Heart right ventricle (tissue), 16 donors: ENCODE data around the gene GAA. TPM values are rescaled to one million over a fixed set of nuclear protein-coding genes. Genes with fewer than 3 reads are reported as not detected.

Experiments
- ATAC-seq, 8 donors: fragments of 200-7000 bp; cut with Tn5 transposase; one replicate each; pipeline ENCODE4 v1.9.1; 2020; ENCODE audit warnings: mild to moderate bottlenecking in 8 of 8, moderate library complexity in 8 of 8, moderate number of reproducible peaks in 1 of 8
- DNase-seq, 2 donors: peaks; one replicate each; pipeline ENCODE4 v3.0.0-alpha.2; 2020
- H3K27ac ChIP-seq, 10 donors: fragments of 200-600 bp; sonication (generic) in 2 of 10; one replicate each; pipeline versions ENCODE4 v1.5.0 to v1.8.0; 2020 to 2022; ENCODE audit warnings: mild to moderate bottlenecking in 3 of 10
- H3K27me3 ChIP-seq, 7 donors: fragments of 200-600 bp; one replicate each; pipeline ENCODE4 v1.8.0; 2021 to 2022; ENCODE audit warnings: mild to moderate bottlenecking in 2 of 7
- H3K36me3 ChIP-seq, 9 donors: fragments of 200-600 bp; sonication (generic) in 1 of 9; one replicate each; pipeline versions ENCODE4 v1.5.0 to v1.8.0; 2020 to 2022; ENCODE audit warnings: mild to moderate bottlenecking in 2 of 9
- H3K4me1 ChIP-seq, 9 donors: fragments of 200-600 bp; sonication (generic) in 1 of 9; one replicate each; pipeline versions ENCODE4 v1.5.0 to v1.8.0; 2020 to 2022; ENCODE audit warnings: mild to moderate bottlenecking in 4 of 9
- H3K4me3 ChIP-seq, 10 donors: fragments of 200-600 bp; sonication (generic) in 2 of 10; one replicate each; pipeline versions ENCODE4 v1.5.0 to v1.8.0; 2020 to 2022; ENCODE audit warnings: mild to moderate bottlenecking in 7 of 10, moderate library complexity in 2 of 10
- H3K9me3 ChIP-seq, 11 donors: fragments of 200-600 bp in 10 of 11; sonication (generic) in 2 of 11; one replicate each; pipeline versions ENCODE4 v1.5.0 to v1.8.0; 2013 to 2022; ENCODE audit warnings: mild to moderate bottlenecking in 2 of 11, control low read depth in 1 of 11, moderate library complexity in 1 of 11
- WGBS, 2 donors: extraction: QIAGEN DNeasy Blood & Tissue Kit; methylation state at CpG; one replicate each; pipeline ENCODE4 v1.1.7; 2013; ENCODE audit warnings: inconsistent platforms in 1 of 2; 5-methylcytosine and 5-hydroxymethylcytosine counted together
- intact Hi-C, 10 donors: fragments of 100-400 bp; cut with DNase I; formaldehyde crosslinking; loops; one replicate each; pipeline versions ENCODE4 v1.11.1 to v1.14.2; 2022
- polyA plus RNA-seq, 2 donors: library from polyadenylated mRNA; stranded (reverse); fragments of 200-250 nt; gene quantifications; one replicate each; pipeline ENCODE4 v1.2.3, GENCODE V29; 2013
- total RNA-seq, 10 donors: library from RNA; stranded (reverse); fragmentation: NEBNext Ultra II Directional in 3 of 10; extraction: Animal tissue kit (Norgen Biotek cat#: 25700) in 3 of 10; gene quantifications; one replicate each; pipeline versions ENCODE4 v1.2.1 to v1.2.4, GENCODE V29; 2021 to 2023
- TF ChIP-seq, protein P1 (sequence below), 9 donors: fragments of 200-600 bp; sonication (generic) in 2 of 9; IDR thresholded peaks; one replicate each; pipeline versions ENCODE4 v1.5.0 to v1.8.0; 2021 to 2022; ENCODE audit warnings: antibody characterized with exemption in 9 of 9, mild to moderate bottlenecking in 5 of 9, moderate library complexity in 1 of 9
- donor health status: Arrhythmogenic right ventricular cardiomyopathy.
- donor health status: ischemic (EF 13 %, LVEDD 7.1; RV severe dilation, severe dysfunction).
- donor health status: healthy with polysubstance abuse.
- donor health status: DM: no; HTN: yes; CAD: no.
- donor health status: DM: no; HTN: no; CAD: no.
- donor health status: ischemic (EF 25% LVEDD 6.9; RV normal size, moderate dysfunction).
- donor health status: ischemic (EF 25% LVEDD 5.7; RV mildly dilated, moderate dysfunction).
- donor health status: healthy.
- donor health status: DM: yes; HTN: yes; CAD: no.
- donor health status: Ischemic cardiomyopathy.
- donor health status: ischemic (EF 35%, LVEDD 5.7; RV mildly dilated, moderate dysfunction).
- donor health status: nonischemic (EF 11% LVEDD 7.7; RV severe dilation, severe dysfunction).
- donor health status: DM: yes; HTN: yes; CAD: no.
- donor health status: PGD.
- donor health status: ischemic (EF 29% LVEDD 5.4; RV normal size, mild dysfunction).
- donor health status: nonischemic (EF 23%, LVEDD 6.1; RV moderate dilation, normal function).

Gene GAA
- total and polyA plus RNA-seq, 12 donors, result 26.4 to 67.7 (median 49.6) TPM

DNA sequence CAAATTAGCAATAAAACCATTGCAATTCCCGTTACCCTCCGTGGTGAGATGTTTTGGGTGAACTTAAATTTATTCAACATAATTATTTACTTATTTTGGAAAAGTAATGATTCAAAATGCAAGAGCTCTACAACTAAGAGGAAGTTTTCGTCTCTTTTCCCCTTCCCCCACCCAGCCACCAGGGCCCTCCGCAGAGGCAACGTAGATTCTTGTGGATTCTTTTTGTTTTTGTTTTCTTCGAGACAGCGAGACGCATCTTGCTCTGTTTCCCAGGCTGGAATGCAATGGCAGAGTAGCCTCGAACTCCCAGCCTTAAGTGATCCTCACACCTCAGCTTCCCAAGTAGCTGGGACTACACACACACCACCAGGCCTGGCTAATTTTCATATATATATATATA, 45.8 kb upstream of the GAA start:
- WGBS, 2 donors, result 92 to 93% methylated on average over 9 of the region's 9 CpGs
- Histone ChIP-seq H3K27me3 (no peaks in the 10 kb centered on the region), H3K4me1 (peaks cover 0 to 16% (median 0%) of the 10 kb centered on the region in 9 donors), H3K4me3 (no peak overlapping the region), H3K36me3 (peaks cover 0 to 21% (median 4%) of the 10 kb centered on the region in 9 donors), H3K27ac (no peak overlapping the region), H3K9me3 (no peaks in the 10 kb centered on the region)
- TF ChIP-seq, protein P1, sequence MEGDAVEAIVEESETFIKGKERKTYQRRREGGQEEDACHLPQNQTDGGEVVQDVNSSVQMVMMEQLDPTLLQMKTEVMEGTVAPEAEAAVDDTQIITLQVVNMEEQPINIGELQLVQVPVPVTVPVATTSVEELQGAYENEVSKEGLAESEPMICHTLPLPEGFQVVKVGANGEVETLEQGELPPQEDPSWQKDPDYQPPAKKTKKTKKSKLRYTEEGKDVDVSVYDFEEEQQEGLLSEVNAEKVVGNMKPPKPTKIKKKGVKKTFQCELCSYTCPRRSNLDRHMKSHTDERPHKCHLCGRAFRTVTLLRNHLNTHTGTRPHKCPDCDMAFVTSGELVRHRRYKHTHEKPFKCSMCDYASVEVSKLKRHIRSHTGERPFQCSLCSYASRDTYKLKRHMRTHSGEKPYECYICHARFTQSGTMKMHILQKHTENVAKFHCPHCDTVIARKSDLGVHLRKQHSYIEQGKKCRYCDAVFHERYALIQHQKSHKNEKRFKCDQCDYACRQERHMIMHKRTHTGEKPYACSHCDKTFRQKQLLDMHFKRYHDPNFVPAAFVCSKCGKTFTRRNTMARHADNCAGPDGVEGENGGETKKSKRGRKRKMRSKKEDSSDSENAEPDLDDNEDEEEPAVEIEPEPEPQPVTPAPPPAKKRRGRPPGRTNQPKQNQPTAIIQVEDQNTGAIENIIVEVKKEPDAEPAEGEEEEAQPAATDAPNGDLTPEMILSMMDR (IDR thresholded peaks at IDR 0.05), result no peak
- intact Hi-C loops, result no loop called here
- no peak for DNase-seq
- ATAC-seq, result no peak

DNA sequence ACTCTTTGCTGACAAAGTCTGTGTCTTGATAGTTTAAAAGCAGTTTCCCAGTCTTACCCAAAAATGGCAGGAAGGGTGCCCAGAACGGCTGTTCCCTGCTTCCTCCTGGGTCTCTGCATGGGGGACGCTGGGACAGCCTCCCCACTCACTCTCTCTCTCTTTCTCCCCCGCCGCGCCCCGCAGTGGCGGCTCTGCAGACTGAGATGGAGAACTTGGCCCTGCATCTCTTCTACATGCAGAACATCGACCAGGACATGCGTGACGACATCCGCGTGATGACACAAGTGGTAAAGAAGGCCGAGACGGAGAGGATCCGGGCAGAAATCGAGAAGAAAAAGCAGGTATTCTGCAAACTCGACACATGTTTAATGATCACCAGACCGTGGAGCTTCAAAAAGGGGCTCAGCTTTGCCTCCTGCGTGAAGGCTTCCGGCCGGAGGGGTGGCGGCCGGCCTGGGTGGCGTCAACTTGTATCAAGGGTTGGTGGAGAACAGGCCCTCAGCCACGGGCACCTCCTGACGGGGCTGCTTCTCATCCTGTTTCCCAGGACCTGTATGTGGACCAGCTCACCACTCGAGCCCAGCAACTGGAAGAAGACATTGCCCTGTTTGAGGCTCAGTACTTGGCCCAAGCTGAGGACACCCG, 42.9 kb upstream of the GAA start:
- H3K27ac ChIP-seq, result no peak overlapping the region
- WGBS, 2 donors, result 95% methylated on average over 28 of the region's 28 CpGs

DNA sequence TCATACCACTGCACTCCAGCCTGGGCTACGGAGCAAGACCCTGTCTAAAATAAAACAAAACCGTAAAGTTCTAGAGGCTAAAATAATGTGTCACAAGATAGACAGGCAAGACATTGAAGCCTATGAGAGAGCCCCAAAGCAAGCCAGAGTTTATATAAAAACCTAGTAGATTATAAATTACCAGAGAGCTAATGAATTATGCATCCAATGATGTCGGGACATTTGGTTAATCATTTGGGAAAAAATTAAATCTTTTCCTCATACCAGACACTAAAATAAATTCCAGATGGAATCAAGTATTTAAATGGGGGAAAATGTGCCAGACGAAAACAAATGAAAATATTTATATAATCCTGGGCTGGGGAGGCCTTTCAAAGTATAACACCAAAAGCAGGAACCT, 40.7 kb upstream of the GAA start:
- 89 to 93% methylated on average over 4 of the region's 4 CpGs for WGBS, 2 donors
- intact Hi-C loops, result no loop called here
- TF ChIP-seq, protein P1 (IDR thresholded peaks at IDR 0.05), result no peak

More for the DNA sequence above, 42.9 kb upstream of the GAA start:
- no peak for ATAC-seq
- Histone ChIP-seq H3K27me3 (no peaks in the 10 kb centered on the region), H3K36me3 (peaks cover 0 to 14% (median 0%) of the 10 kb centered on the region in 9 donors), H3K4me3 (no peak overlapping the region), H3K4me1 (peaks cover 0 to 13% (median 0%) of the 10 kb centered on the region in 9 donors), H3K9me3 (no peaks in the 10 kb centered on the region)
- DNase-seq, result no peak
- intact Hi-C loops, result no loop called here
- TF ChIP-seq, protein P1 (IDR thresholded peaks at IDR 0.05), result no peak

DNA sequence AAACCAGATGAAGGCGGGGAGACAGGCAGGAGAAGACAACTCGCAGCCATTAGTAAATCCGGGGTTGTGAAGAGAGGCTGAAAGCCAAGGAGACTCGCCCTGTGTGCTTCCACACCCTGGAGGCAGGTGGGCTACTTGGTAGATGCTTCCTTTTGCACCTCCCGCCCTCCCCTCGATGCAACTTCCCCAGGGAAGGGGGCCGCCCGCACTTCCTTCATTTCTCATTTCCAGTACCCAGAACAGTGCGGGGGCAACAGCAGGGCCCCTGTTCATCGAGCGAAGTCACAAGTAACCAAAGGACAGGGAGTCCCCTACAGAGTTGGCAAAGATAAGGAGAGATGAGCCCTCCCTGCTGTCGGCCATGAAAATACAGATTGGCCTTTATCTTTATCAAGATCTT, 40.0 kb upstream of the GAA start:
- Histone ChIP-seq H3K27ac (no peak overlapping the region), H3K36me3 (peaks cover 0 to 14% (median 0%) of the 10 kb centered on the region in 9 donors), H3K27me3 (no peaks in the 10 kb centered on the region), H3K9me3 (no peaks in the 10 kb centered on the region), H3K4me3 (no peak overlapping the region), H3K4me1 (peaks cover 0 to 17% (median 0%) of the 10 kb centered on the region in 9 donors)
- TF ChIP-seq, protein P1 (IDR thresholded peaks at IDR 0.05), result no peak
- ATAC-seq, result no peak
- WGBS, 2 donors, result 84 to 88% methylated on average over 12 of the region's 12 CpGs
- DNase-seq, result no peak
- intact Hi-C loops, result no loop called here

More for the DNA sequence above, 40.7 kb upstream of the GAA start:
- Histone ChIP-seq H3K27me3 (no peaks in the 10 kb centered on the region), H3K9me3 (no peaks in the 10 kb centered on the region), H3K4me3 (no peak overlapping the region), H3K4me1 (peaks cover 0 to 17% (median 0%) of the 10 kb centered on the region in 9 donors), H3K36me3 (peaks cover 0 to 14% (median 0%) of the 10 kb centered on the region in 9 donors), H3K27ac (no peak overlapping the region)
- ATAC-seq (no peak), DNase-seq (no peak)
